ENCODE measurements around the gene GDNF. TPM values are rescaled to one million over a fixed set of nuclear protein-coding genes. Genes with fewer than 3 reads are reported as not detected.
"Not testable (repeated sequence)": the region's sequence is repeated elsewhere in the genome, so short reads cannot be mapped to it uniquely, and the experiment has no call there.

Gene GDNF
- total RNA-seq (2014; rRNA removed; shearing (Covaris generic); ENCODE audit: low replicate concordance) = not detected in 2 replicates

- no peak for DNase-seq (ENCODE audit: low read depth)
- in situ Hi-C loops (cut with HindIII; ENCODE audit: low pct_unique_long_range_greater_than_20kb, low sequenced_read_pairs) = no loop called here
Measured at GRCh38 chr5:37839407-37840052, at the start of gene GDNF. GDNF (minus strand) TSS chr5:37840041; CDS start chr5:37834796, 5,245 bp downstream.

GRCh38 chr5:37888476-37888875 is 48.6 kb upstream of the GDNF start:
- in situ Hi-C loops (cut with HindIII; ENCODE audit: low pct_unique_long_range_greater_than_20kb, low sequenced_read_pairs) = no loop called here
- peak; percentile 13 for DNase-seq (ENCODE audit: low read depth)

- no peak for DNase-seq (ENCODE audit: low read depth)
- in situ Hi-C loops (cut with HindIII; ENCODE audit: low pct_unique_long_range_greater_than_20kb, low sequenced_read_pairs) = no loop called here
Measured at GRCh38 chr5:37886242-37886905, 46.5 kb upstream of the GDNF start.

GRCh38 chr5:37882636-37883035 is 42.8 kb upstream of the GDNF start:
- no peak for DNase-seq (ENCODE audit: low read depth)
- in situ Hi-C loops (cut with HindIII; ENCODE audit: low pct_unique_long_range_greater_than_20kb, low sequenced_read_pairs) = no loop called here

GRCh38 chr5:37881359-37881758 is 41.5 kb upstream of the GDNF start:
- no peak for DNase-seq (ENCODE audit: low read depth)
- in situ Hi-C loops (cut with HindIII; ENCODE audit: low pct_unique_long_range_greater_than_20kb, low sequenced_read_pairs) = no loop called here

GRCh38 chr5:37876943-37877342 is 37.1 kb upstream of the GDNF start:
- in situ Hi-C loops (cut with HindIII; ENCODE audit: low pct_unique_long_range_greater_than_20kb, low sequenced_read_pairs) = no loop called here
- no peak for DNase-seq (ENCODE audit: low read depth)

- in situ Hi-C loops (cut with HindIII; ENCODE audit: low pct_unique_long_range_greater_than_20kb, low sequenced_read_pairs) = no loop called here
- DNase-seq (ENCODE audit: low read depth) = no peak
Measured at GRCh38 chr5:37876245-37876644, 36.4 kb upstream of the GDNF start.

- in situ Hi-C loops (cut with HindIII; ENCODE audit: low pct_unique_long_range_greater_than_20kb, low sequenced_read_pairs) = no loop called here
- DNase-seq (ENCODE audit: low read depth) = no peak
Measured at GRCh38 chr5:37875051-37875787, 35.4 kb upstream of the GDNF start.

GRCh38 chr5:37873988-37874387 is 34.1 kb upstream of the GDNF start:
- no peak for DNase-seq (ENCODE audit: low read depth)
- in situ Hi-C loops (cut with HindIII; ENCODE audit: low pct_unique_long_range_greater_than_20kb, low sequenced_read_pairs) = no loop called here

- in situ Hi-C loops (cut with HindIII; ENCODE audit: low pct_unique_long_range_greater_than_20kb, low sequenced_read_pairs) = no loop called here
- no peak for DNase-seq (ENCODE audit: low read depth)
Measured at GRCh38 chr5:37871023-37871815, 31.4 kb upstream of the GDNF start.

- in situ Hi-C loops (cut with HindIII; ENCODE audit: low pct_unique_long_range_greater_than_20kb, low sequenced_read_pairs) = no loop called here
- no peak for DNase-seq (ENCODE audit: low read depth)
Measured at GRCh38 chr5:37869216-37869615, 29.4 kb upstream of the GDNF start.

- no peak for DNase-seq (ENCODE audit: low read depth)
- in situ Hi-C loops (cut with HindIII; ENCODE audit: low pct_unique_long_range_greater_than_20kb, low sequenced_read_pairs) = no loop called here
Measured at GRCh38 chr5:37867654-37868053, 27.8 kb upstream of the GDNF start.

- in situ Hi-C loops (cut with HindIII; ENCODE audit: low pct_unique_long_range_greater_than_20kb, low sequenced_read_pairs); DNase-seq (ENCODE audit: low read depth): not testable (repeated sequence)
Measured at GRCh38 chr5:37862907-37863306, 23.1 kb upstream of the GDNF start.

GRCh38 chr5:37860206-37860605 is 20.4 kb upstream of the GDNF start:
- in situ Hi-C loops (cut with HindIII; ENCODE audit: low pct_unique_long_range_greater_than_20kb, low sequenced_read_pairs) = no loop called here
- no peak for DNase-seq (ENCODE audit: low read depth)

- in situ Hi-C loops (cut with HindIII; ENCODE audit: low pct_unique_long_range_greater_than_20kb, low sequenced_read_pairs) = no loop called here
- DNase-seq (ENCODE audit: low read depth) = no peak
Measured at GRCh38 chr5:37859805-37860204, 20.0 kb upstream of the GDNF start.

- in situ Hi-C loops (cut with HindIII; ENCODE audit: low pct_unique_long_range_greater_than_20kb, low sequenced_read_pairs) = no loop called here
- DNase-seq (ENCODE audit: low read depth) = no peak
Measured at GRCh38 chr5:37858250-37858649, 18.4 kb upstream of the GDNF start.

- DNase-seq (ENCODE audit: low read depth) = no peak
- in situ Hi-C loops (cut with HindIII; ENCODE audit: low pct_unique_long_range_greater_than_20kb, low sequenced_read_pairs) = no loop called here
Measured at GRCh38 chr5:37857696-37858095, 17.9 kb upstream of the GDNF start.

- in situ Hi-C loops (cut with HindIII; ENCODE audit: low pct_unique_long_range_greater_than_20kb, low sequenced_read_pairs) = no loop called here
- DNase-seq (ENCODE audit: low read depth) = no peak
Measured at GRCh38 chr5:37855438-37855837, 15.6 kb upstream of the GDNF start.

- DNase-seq (ENCODE audit: low read depth) = no peak
- in situ Hi-C loops (cut with HindIII; ENCODE audit: low pct_unique_long_range_greater_than_20kb, low sequenced_read_pairs) = no loop called here
Measured at GRCh38 chr5:37851305-37851704, 11.5 kb upstream of the GDNF start.
